T-cell (primary cell): ENCODE measurements around the gene ACSL1. TPM values are rescaled to one million over a fixed set of nuclear protein-coding genes. Genes with fewer than 3 reads are reported as not detected.

Experiments
- ATAC-seq, 4 experiments: fragments of 200-7000 bp in 3 of 4; fragments of 150-1000 bp in 1 of 4; cut with Tn5 transposase; replicated peaks in 1 of 4; 1 replicate in 3 of 4; 2 replicates in 1 of 4; pipeline ENCODE4 v1.10.0; 2021; ENCODE audit warnings: moderate library complexity in 3 of 4, mild to moderate bottlenecking in 2 of 4, moderate number of reproducible peaks in 1 of 4
- CTCF ChIA-PET, 2 donors: fragments of 300-600 bp; sonication (Branson Sonifier 250); formaldehyde crosslinking; loops; one replicate each; lab custom pipeline; 2022; ENCODE audit warnings: antibody characterized with exemption in 2 of 2; lab: Charles Lee
- POLR2A ChIA-PET, 2 donors: fragments of 300-600 bp; sonication (Branson Sonifier 250); formaldehyde crosslinking; loops; one replicate each; lab custom pipeline; 2022; ENCODE audit warnings: antibody characterized with exemption in 2 of 2; lab: Charles Lee
- DNase-seq, 35 experiments: peaks; one replicate each; pipeline versions ENCODE4 v3.0.0 to v3.0.0-alpha.2; 2013 to 2023
- H3K27ac ChIP-seq: one replicate; pipeline ENCODE4 v1.5.1; 2013; ENCODE audit warnings: low read length
- H3K27me3 ChIP-seq, 2 experiments: replicated peaks in 1 of 2; 1 replicate in 1 of 2; 2 replicates in 1 of 2; pipeline versions ENCODE4 v1.6.1 to v1.7.0; 2013; ENCODE audit warnings: low read length in 1 of 2, mixed read lengths in 1 of 2; ENCODE audit not compliant: control insufficient read depth in 2 of 2, insufficient read depth in 2 of 2; ENCODE audit errors: extremely low read depth in 1 of 2
- H3K36me3 ChIP-seq, 2 donors: 1 replicate in 1 of 2; 2 replicates in 1 of 2; pipeline versions ENCODE4 v1.6.1 to v1.7.0; 2013; ENCODE audit warnings: low read length in 1 of 2; ENCODE audit not compliant: control insufficient read depth in 2 of 2, insufficient read depth in 1 of 2; ENCODE audit errors: extremely low read depth in 1 of 2
- H3K4me1 ChIP-seq, 2 experiments: 1 replicate in 1 of 2; 2 replicates in 1 of 2; pipeline versions ENCODE4 v1.6.1 to v1.7.0; 2013; ENCODE audit warnings: low read length in 2 of 2, mixed read lengths in 1 of 2; ENCODE audit not compliant: insufficient read depth in 2 of 2, control insufficient read depth in 1 of 2; ENCODE audit errors: extremely low read depth in 1 of 2
- H3K4me3 ChIP-seq, 2 donors: 1 replicate in 1 of 2; 2 replicates in 1 of 2; pipeline versions ENCODE4 v1.5.1 to v1.7.0; 2013; ENCODE audit warnings: mild to moderate bottlenecking in 2 of 2, low read length in 1 of 2, moderate library complexity in 1 of 2; ENCODE audit not compliant: control insufficient read depth in 1 of 2; ENCODE audit errors: extremely low read depth in 1 of 2
- H3K9me3 ChIP-seq: 2 replicates; pipeline ENCODE4 v1.7.0; 2013
- H3K27ac Mint-ChIP-seq, 2 donors: one replicate each; pipeline ENCODE4 v1.8.0; 2020 to 2021; ENCODE audit warnings: mild to moderate bottlenecking in 2 of 2, mixed read lengths in 2 of 2
- H3K27me3 Mint-ChIP-seq, 2 donors: one replicate each; pipeline ENCODE4 v1.8.0; 2021 to 2022; ENCODE audit warnings: mixed read lengths in 2 of 2
- H3K36me3 Mint-ChIP-seq: one replicate; pipeline ENCODE4 v1.8.0; 2021; ENCODE audit warnings: mixed read lengths
- H3K4me1 Mint-ChIP-seq, 3 donors: one replicate each; pipeline ENCODE4 v1.8.0; 2020 to 2022; ENCODE audit warnings: mixed read lengths in 3 of 3, mild to moderate bottlenecking in 1 of 3
- H3K4me3 Mint-ChIP-seq, 3 donors: one replicate each; pipeline ENCODE4 v1.8.0; 2020 to 2022; ENCODE audit warnings: mild to moderate bottlenecking in 3 of 3, mixed read lengths in 3 of 3, moderate library complexity in 3 of 3
- H3K9me3 Mint-ChIP-seq, 3 donors: one replicate each; pipeline ENCODE4 v1.8.0; 2020 to 2022; ENCODE audit warnings: mixed read lengths in 3 of 3
- WGBS: methylation state at CpG from one replicate; pipeline ENCODE4 v1.1.5; 2013; ENCODE audit warnings: missing lambda C conversion rate; ENCODE audit not compliant: insufficient coverage; 5-methylcytosine and 5-hydroxymethylcytosine counted together
- total RNA-seq, 35 experiments: library from RNA in 6 of 35; stranded (reverse) in 6 of 35; fragments of 120-200 nt in 1 of 35; gene quantifications; one replicate each; pipeline versions ENCODE4 v1.2.1 to v1.2.4 and lab custom pipeline; 2013 to 2026

ACSL1 gene
- total RNA-seq, 5 donors from 2014 or later (not counting 1 experiment from before 2014, with no cell fraction given): 8.6 to 13.7 (median 11.3) TPM

DNA sequence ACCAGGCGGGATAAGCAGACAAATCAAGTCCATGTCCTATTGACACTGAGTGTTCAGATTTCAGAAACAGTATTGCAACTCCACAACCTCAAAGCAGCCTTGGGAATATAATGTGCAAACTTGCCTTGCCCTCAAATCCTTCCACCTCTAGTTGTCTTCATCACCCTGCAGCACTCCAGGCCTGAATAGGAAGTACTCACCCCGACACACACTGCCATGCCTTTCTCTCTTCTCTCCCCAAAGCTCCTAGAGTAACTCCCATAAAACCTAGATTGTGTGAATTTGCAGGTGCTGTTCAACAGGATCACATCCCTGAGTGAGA lies 19.6 kb downstream of the ACSL1 start:
- CTCF ChIA-PET: no interaction called here
- DNase-seq: no peak
- peaks cover 0 to 4% of the 10 kb centered on the region in 2 experiments for H3K4me1 ChIP-seq
- no peak for ATAC-seq
- H3K27me3 ChIP-seq: no peaks in the 10 kb centered on the region
- H3K4me3 ChIP-seq: no peak overlapping the region
- no peak overlapping the region for H3K27ac ChIP-seq
- no peaks in the 10 kb centered on the region for H3K27me3 Mint-ChIP-seq
- WGBS: 100% methylated on average over 1 of the region's 2 CpGs
- no peak overlapping the region for H3K27ac Mint-ChIP-seq
- H3K36me3 ChIP-seq: peaks cover 0 to 2% of the 10 kb centered on the region in 2 donors
- H3K9me3 Mint-ChIP-seq: no peaks in the 10 kb centered on the region
- peaks cover 16% of the 10 kb centered on the region for H3K36me3 Mint-ChIP-seq
- H3K9me3 ChIP-seq: no peaks in the 10 kb centered on the region
- H3K4me3 Mint-ChIP-seq: no peak overlapping the region
- H3K4me1 Mint-ChIP-seq: peaks cover 11 to 29% (median 12%) of the 10 kb centered on the region in 3 donors
- POLR2A ChIA-PET: interaction anchor here (0.7 to 1.0 kb wide), 2 partner anchors 454 to 1385 kb away, joined by 3 read pairs; partner anchors contain the start of gene CYP4V2 (in 1 of the 2)

DNA sequence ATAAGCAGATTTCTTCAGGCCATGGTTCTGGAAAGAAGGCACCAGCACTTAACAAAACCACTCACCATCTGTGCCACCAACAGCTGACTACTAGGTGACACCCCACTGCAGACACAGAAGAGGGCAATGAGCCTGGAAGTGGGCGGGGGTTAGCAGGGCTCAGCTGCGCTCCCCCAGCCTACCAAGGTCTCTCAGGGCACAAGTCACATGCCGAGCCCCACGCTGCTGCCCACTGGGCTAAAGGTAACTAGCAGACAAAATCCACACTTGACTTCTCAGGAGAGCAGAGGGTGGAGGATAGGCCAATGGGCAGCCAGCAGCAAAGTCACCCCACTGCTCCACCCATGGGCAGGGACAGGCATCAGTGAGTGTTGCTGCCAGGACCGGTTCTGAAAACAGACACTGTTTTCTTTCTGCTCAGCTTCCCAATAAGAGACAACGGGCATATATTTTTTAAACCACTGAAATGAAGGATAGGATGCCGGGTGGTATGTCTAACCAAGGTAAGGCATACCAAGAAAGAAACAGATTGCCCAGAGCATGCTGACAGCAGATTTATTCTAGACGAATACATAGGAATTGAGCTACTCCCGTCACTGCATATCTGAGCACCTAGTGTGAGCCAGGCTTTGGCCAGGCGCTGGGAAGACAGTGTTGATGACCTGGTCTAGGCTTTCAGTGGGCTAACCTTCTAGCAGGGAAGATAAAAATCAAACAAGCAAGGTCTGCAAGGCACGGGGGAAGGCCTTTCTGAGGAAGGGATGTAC lies 20.1 kb downstream of the ACSL1 start:
- 96% methylated on average over 9 of the region's 11 CpGs for WGBS

DNA sequence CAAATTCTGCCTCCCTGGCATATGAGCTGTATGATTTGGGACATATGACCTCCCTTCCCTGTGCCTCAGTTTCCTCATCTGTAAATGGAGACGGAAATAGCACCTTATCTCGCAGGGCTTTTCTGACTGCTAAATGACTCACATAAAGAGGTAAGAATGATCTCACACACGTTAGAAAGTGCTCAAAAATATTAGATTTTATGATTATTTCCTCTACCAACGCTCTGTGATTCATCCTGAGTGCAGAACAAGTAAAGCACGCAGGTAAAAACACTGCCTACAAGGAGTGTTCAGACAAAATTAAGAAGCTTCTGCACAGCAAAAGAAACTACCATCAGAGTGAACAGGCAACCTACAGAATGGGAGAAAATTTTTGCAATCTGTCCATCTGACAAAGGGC lies 21.1 kb downstream of the ACSL1 start:
- Histone ChIP-seq H3K4me1 (peaks cover 0 to 4% of the 10 kb centered on the region in 2 experiments), H3K9me3 (no peaks in the 10 kb centered on the region), H3K27me3 (no peaks in the 10 kb centered on the region), H3K27ac (no peak overlapping the region), H3K4me3 (no peak overlapping the region), H3K36me3 (peaks cover 0 to 2% of the 10 kb centered on the region in 2 donors)
- no peak for DNase-seq
- Mint-ChIP-seq H3K36me3 (peaks cover 21% of the 10 kb centered on the region), H3K4me3 (no peak overlapping the region), H3K27me3 (no peaks in the 10 kb centered on the region), H3K4me1 (peaks cover 11 to 21% (median 12%) of the 10 kb centered on the region in 3 donors), H3K9me3 (no peaks in the 10 kb centered on the region), H3K27ac (no peak overlapping the region)
- ChIA-PET POLR2A (no interaction called here), CTCF (interaction anchor here in 1 of 2 donors (0.6 kb wide), 1 partner anchor 793 kb away, joined by 4 read pairs; no protein-coding TSS in a partner anchor)
- WGBS: no CpG with 5 or more reads among the region's 5 CpGs
- ATAC-seq: no peak

More for the DNA sequence above, 20.1 kb downstream of the ACSL1 start:
- DNase-seq: no peak
- Mint-ChIP-seq H3K9me3 (no peaks in the 10 kb centered on the region), H3K36me3 (peaks cover 16% of the 10 kb centered on the region), H3K4me1 (peaks cover 11 to 26% (median 12%) of the 10 kb centered on the region in 3 donors), H3K4me3 (no peak overlapping the region), H3K27me3 (no peaks in the 10 kb centered on the region), H3K27ac (no peak overlapping the region)
- peak in 2 of 4 experiments; percentile 24 to 26 for ATAC-seq
- CTCF ChIA-PET: no interaction called here
- Histone ChIP-seq H3K27me3 (no peaks in the 10 kb centered on the region), H3K27ac (no peak overlapping the region), H3K9me3 (no peaks in the 10 kb centered on the region), H3K36me3 (peaks cover 0 to 2% of the 10 kb centered on the region in 2 donors), H3K4me3 (no peak overlapping the region), H3K4me1 (peaks cover 0 to 4% of the 10 kb centered on the region in 2 experiments)
- POLR2A ChIA-PET: no interaction called here

DNA sequence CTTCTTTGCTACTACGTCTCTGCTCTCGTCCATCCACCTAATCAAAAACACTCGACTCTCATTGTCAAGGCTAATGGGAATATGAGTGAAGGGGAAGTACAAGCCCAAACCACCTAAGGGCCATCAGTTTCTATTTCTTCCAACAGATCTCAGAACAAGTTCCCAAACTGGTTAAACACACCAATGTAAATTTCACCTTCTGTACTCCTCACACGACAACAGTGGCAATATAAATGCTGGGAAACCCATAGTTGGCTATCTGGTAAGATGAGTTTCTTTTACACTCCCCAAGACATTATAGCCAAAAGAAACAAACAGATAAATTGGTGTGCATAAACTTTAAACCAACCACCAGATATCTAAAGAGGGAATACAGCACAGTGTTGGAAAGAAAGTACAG lies 21.9 kb downstream of the ACSL1 start:
- Mint-ChIP-seq H3K27ac (no peak overlapping the region), H3K4me1 (peaks cover 11 to 21% (median 11%) of the 10 kb centered on the region in 3 donors), H3K4me3 (no peak overlapping the region), H3K27me3 (no peaks in the 10 kb centered on the region), H3K36me3 (peaks cover 26% of the 10 kb centered on the region), H3K9me3 (no peaks in the 10 kb centered on the region)
- ChIA-PET CTCF (no interaction called here), POLR2A (no interaction called here)
- Histone ChIP-seq H3K9me3 (no peaks in the 10 kb centered on the region), H3K4me3 (no peak overlapping the region), H3K27ac (no peak overlapping the region), H3K36me3 (peaks cover 0 to 2% of the 10 kb centered on the region in 2 donors), H3K4me1 (peaks cover 0 to 4% of the 10 kb centered on the region in 2 experiments), H3K27me3 (no peaks in the 10 kb centered on the region)
- DNase-seq: no peak
- no CpG with 5 or more reads among the region's 4 CpGs for WGBS
- no peak for ATAC-seq

DNA sequence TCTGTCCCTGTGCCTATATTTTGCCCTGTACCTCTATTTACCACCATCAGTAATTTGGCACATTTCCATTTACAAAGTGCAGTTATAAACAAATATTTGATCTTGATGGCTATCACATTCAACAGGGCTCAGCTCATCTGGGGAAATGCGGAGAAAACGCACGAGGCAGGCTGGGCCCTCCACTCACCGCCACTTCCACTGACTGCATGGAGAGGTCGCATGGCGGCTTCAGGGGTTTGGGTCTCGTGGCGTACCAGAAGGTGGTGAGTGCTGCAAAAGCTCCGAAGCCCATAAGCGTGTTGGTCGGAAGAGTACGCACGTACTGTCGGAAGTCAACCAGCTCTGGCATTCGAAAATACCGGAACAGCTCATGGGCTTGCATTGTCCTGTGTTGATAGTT lies 22.6 kb downstream of the ACSL1 start:
- H3K27ac Mint-ChIP-seq: no peak overlapping the region
- no peak for ATAC-seq
- POLR2A ChIA-PET: no interaction called here
- H3K9me3 Mint-ChIP-seq: no peaks in the 10 kb centered on the region
- Histone ChIP-seq H3K4me1 (peaks cover 0 to 4% of the 10 kb centered on the region in 2 experiments), H3K4me3 (no peak overlapping the region), H3K27me3 (no peaks in the 10 kb centered on the region), H3K27ac (no peak overlapping the region), H3K9me3 (no peaks in the 10 kb centered on the region), H3K36me3 (peaks cover 0 to 2% of the 10 kb centered on the region in 2 donors)
- no peak for DNase-seq
- H3K27me3 Mint-ChIP-seq: no peaks in the 10 kb centered on the region
- CTCF ChIA-PET: no interaction called here
- H3K4me1 Mint-ChIP-seq: peaks cover 9 to 17% (median 10%) of the 10 kb centered on the region in 3 donors
- H3K4me3 Mint-ChIP-seq: no peak overlapping the region
- peaks cover 26% of the 10 kb centered on the region for H3K36me3 Mint-ChIP-seq
- WGBS: 96% methylated on average over 10 of the region's 16 CpGs

DNA sequence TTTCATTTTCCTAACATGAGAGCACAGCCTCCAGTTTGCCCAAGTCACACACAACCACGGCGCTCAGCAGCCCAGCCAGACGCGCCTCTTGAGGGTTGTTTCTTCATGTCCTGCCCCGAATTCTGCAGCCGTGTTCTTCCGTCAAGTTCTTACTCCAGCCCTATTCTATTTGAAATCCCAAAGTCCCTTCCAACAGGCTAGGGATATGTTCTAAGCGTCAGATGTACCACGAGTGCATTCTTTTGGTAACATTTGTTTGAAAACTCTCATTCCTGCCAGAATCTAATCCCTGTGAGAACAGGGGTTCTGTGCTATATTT lies 23.1 kb downstream of the ACSL1 start:
- Mint-ChIP-seq H3K27me3 (no peaks in the 10 kb centered on the region), H3K4me1 (peaks cover 9 to 14% (median 9%) of the 10 kb centered on the region in 3 donors), H3K4me3 (no peak overlapping the region), H3K9me3 (no peaks in the 10 kb centered on the region), H3K27ac (no peak overlapping the region), H3K36me3 (peaks cover 26% of the 10 kb centered on the region)
- peaks cover 0 to 4% of the 10 kb centered on the region in 2 experiments for H3K4me1 ChIP-seq
- CTCF ChIA-PET: no interaction called here
- DNase-seq: no peak
- H3K27ac ChIP-seq: no peak overlapping the region
- POLR2A ChIA-PET: no interaction called here
- no peaks in the 10 kb centered on the region for H3K27me3 ChIP-seq
- H3K9me3 ChIP-seq: no peaks in the 10 kb centered on the region
- WGBS: 98% methylated on average over 9 of the region's 9 CpGs
- H3K36me3 ChIP-seq: peaks cover 0 to 2% of the 10 kb centered on the region in 2 donors
- no peak for ATAC-seq
- H3K4me3 ChIP-seq: no peak overlapping the region
